SU-DHL-6 (cell line): ENCODE results near the gene MARVELD2.

Source experiments
- CTCF ChIP-seq: fragments of 200-600 bp; sonication (generic); IDR thresholded peaks from one replicate; pipeline ENCODE4 v1.5.1; 2017; ENCODE audit warnings: antibody characterized with exemption, mild to moderate bottlenecking, low read length, moderate library complexity; ENCODE audit not compliant: insufficient read depth, poor library complexity, severe bottlenecking
- EZH2phosphoT487 ChIP-seq: fragments of 200-600 bp; sonication (generic), shearing (Covaris generic); conservative IDR thresholded peaks from 2 replicates; pipeline ENCODE4 v1.6.1; 2018; ENCODE audit warnings: mild to moderate bottlenecking, antibody characterized with exemption, low read length, moderate library complexity, mixed read lengths

- TF ChIP-seq CTCF = no peak
- no peak for TF ChIP-seq EZH2phosphoT487
These were observed 52.7 kb downstream of the MARVELD2 start for GRCh38 chr5:69467442-69468225.
